Measurements from ENCODE around the gene CLHC1. TPM values are rescaled to one million over a fixed set of nuclear protein-coding genes. Genes with fewer than 3 reads are reported as not detected.
"Not testable (repeated sequence)": the region's sequence is repeated elsewhere in the genome, so short reads cannot be mapped to it uniquely, and the experiment has no call there.

CLHC1 gene
- total and polyA plus RNA-seq, 2 donors (not counting 3 experiments of a cell fraction or from before 2014, with no cell fraction given) = 2.4 to 12.3 TPM

DNA sequence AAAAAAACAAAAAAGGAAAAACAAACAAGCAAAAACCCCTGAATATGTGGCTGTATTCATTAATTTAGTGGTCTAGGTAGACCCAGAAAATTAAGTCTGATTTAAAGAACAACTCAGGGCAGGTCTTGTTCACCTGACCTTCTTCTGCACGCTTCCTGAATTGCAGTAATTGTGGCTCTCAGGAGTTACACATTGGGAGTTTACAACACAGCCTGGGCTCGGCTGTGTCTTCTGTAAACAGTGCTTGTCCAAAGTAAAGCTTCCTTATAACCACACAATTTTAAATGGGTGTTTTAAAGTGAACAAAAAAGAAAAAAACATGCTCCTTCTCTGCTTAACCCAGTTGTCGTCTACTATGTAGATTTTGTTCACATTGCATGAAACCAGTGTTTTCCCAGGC, 45.2 kb upstream of the CLHC1 start:
- Histone ChIP-seq H3K4me2 (ENCODE audit: insufficient read depth, low read length) (no peak overlapping the region), H2AFZ (ENCODE audit: low read depth, low read length) (no peak overlapping the region), H3K27ac (ENCODE audit: insufficient read depth, low read depth, low read length) (no peak overlapping the region), H4K20me1 (replicated peaks; ENCODE audit: control insufficient read depth, extremely low read depth, insufficient read depth, low read length) (no peaks in the 10 kb centered on the region), H3K36me3 (ENCODE audit: control insufficient read depth in 2 of 2, extremely low read depth in 1 of 2, insufficient read depth in 2 of 2, low read length in 2 of 2) (no peaks in the 10 kb centered on the region), H3K4me1 (ENCODE audit: control insufficient read depth, extremely low read depth, insufficient read depth, low read length) (no peaks in the 10 kb centered on the region), H3K27me3 (ENCODE audit: control insufficient read depth in 2 of 2, insufficient read depth in 2 of 2, low read length in 2 of 2) (no peaks in the 10 kb centered on the region), H3K9me1 (replicated peaks; ENCODE audit: control insufficient read depth, extremely low read depth, insufficient read depth, low read length) (no peaks in the 10 kb centered on the region), H3K9ac (replicated peaks; ENCODE audit: extremely low read depth, insufficient read depth, low read length) (no peak overlapping the region), H3K79me2 (ENCODE audit: control insufficient read depth, insufficient read depth, low read length) (no peaks in the 10 kb centered on the region), H3K4me3 (replicated peaks in 1 of 3; ENCODE audit: insufficient read depth in 1 of 3, low read depth in 1 of 3, low read length in 3 of 3) (no peak overlapping the region), H3K9me3 (replicated peaks; ENCODE audit: control insufficient read depth, insufficient read depth, low read length) (no peaks in the 10 kb centered on the region)
- TF ChIP-seq GATA2 (IDR thresholded peaks at IDR 0.05; ENCODE audit: insufficient read depth, insufficient read length, low read depth, low read length) (no peak), FOS (IDR thresholded peaks at IDR 0.05; ENCODE audit: borderline replicate concordance, insufficient read depth, low read length) (no peak), MYC (IDR thresholded peaks at IDR 0.05; ENCODE audit: low read depth, low read length) (no peak), POLR2AphosphoS5 (IDR thresholded peaks at IDR 0.05; ENCODE audit: insufficient read depth, low read depth, low read length) (no peak), POLR2A (IDR thresholded peaks at IDR 0.05; ENCODE audit: low read depth, low read length) (no peak), JUN (IDR thresholded peaks at IDR 0.05; ENCODE audit: borderline replicate concordance, insufficient read depth, insufficient read length, low read depth) (no peak), EZH2 (IDR thresholded peaks at IDR 0.05; ENCODE audit: borderline replicate concordance, low read depth, low read length, severe bottlenecking) (no peak)
- TF ChIP-seq, protein P1, sequence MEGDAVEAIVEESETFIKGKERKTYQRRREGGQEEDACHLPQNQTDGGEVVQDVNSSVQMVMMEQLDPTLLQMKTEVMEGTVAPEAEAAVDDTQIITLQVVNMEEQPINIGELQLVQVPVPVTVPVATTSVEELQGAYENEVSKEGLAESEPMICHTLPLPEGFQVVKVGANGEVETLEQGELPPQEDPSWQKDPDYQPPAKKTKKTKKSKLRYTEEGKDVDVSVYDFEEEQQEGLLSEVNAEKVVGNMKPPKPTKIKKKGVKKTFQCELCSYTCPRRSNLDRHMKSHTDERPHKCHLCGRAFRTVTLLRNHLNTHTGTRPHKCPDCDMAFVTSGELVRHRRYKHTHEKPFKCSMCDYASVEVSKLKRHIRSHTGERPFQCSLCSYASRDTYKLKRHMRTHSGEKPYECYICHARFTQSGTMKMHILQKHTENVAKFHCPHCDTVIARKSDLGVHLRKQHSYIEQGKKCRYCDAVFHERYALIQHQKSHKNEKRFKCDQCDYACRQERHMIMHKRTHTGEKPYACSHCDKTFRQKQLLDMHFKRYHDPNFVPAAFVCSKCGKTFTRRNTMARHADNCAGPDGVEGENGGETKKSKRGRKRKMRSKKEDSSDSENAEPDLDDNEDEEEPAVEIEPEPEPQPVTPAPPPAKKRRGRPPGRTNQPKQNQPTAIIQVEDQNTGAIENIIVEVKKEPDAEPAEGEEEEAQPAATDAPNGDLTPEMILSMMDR (IDR thresholded peaks at IDR 0.05; ENCODE audit: extremely low read depth in 1 of 2, insufficient read depth in 1 of 2, low read depth in 1 of 2, low read length in 2 of 2) = no peak
- TF ChIP-seq, protein P2, sequence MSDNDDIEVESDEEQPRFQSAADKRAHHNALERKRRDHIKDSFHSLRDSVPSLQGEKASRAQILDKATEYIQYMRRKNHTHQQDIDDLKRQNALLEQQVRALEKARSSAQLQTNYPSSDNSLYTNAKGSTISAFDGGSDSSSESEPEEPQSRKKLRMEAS (IDR thresholded peaks at IDR 0.05; ENCODE audit: insufficient read depth, insufficient read length) = no peak
- dilution Hi-C loops (cut with MboI; ENCODE audit: extremely low pct_ligation_motif_present, low sequenced_read_pairs) (no loop called here), intact Hi-C loops (cut with micrococcal nuclease) (no loop called here)
- no TSS peak for BruUV-seq (replicated peaks)
- DNase-seq (ENCODE audit: low read depth, low spot score) (no peak), FAIRE-seq (no peak)
- ChIA-PET POLR2A (no interaction called here), CTCF (interaction anchor here (0.7 kb wide), 1 partner anchor 234 kb away, joined by 3 read pairs; no protein-coding TSS in a partner anchor)

DNA sequence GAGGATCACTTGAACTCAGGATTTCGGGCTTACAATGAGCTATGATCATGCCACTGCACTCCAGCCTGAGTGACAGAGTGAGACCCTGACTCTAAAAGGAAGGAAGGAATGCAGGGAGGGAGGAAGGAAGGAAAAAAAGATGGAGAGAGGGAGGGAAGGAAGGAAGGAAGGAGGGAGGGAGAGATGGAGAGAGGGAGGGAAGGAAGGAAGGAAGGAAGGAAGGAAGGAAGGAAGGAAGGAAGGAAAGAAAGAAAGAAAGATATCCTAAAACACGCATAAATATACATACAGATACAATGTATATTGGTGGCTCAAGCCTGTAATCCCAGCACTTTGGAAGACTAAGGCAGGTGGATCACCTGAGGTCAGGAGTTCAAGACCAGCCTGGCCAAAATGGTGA, 42.3 kb upstream of the CLHC1 start:
- H3K79me2 ChIP-seq (ENCODE audit: control insufficient read depth, insufficient read depth, low read length); intact Hi-C loops (cut with micrococcal nuclease); H3K9me3 ChIP-seq (replicated peaks; ENCODE audit: control insufficient read depth, insufficient read depth, low read length); POLR2A ChIA-PET; H3K4me2 ChIP-seq (ENCODE audit: insufficient read depth, low read length); H3K9ac ChIP-seq (replicated peaks; ENCODE audit: extremely low read depth, insufficient read depth, low read length); DNase-seq (ENCODE audit: low read depth, low spot score); H3K27ac ChIP-seq (ENCODE audit: insufficient read depth, low read depth, low read length); H3K9me1 ChIP-seq (replicated peaks; ENCODE audit: control insufficient read depth, extremely low read depth, insufficient read depth, low read length); H3K4me1 ChIP-seq (ENCODE audit: control insufficient read depth, extremely low read depth, insufficient read depth, low read length); H2AFZ ChIP-seq (ENCODE audit: low read depth, low read length); H3K4me3 ChIP-seq (replicated peaks in 1 of 3; ENCODE audit: insufficient read depth in 1 of 3, low read depth in 1 of 3, low read length in 3 of 3); H3K27me3 ChIP-seq (ENCODE audit: control insufficient read depth in 2 of 2, insufficient read depth in 2 of 2, low read length in 2 of 2); H3K36me3 ChIP-seq (ENCODE audit: control insufficient read depth in 2 of 2, extremely low read depth in 1 of 2, insufficient read depth in 2 of 2, low read length in 2 of 2); H4K20me1 ChIP-seq (replicated peaks; ENCODE audit: control insufficient read depth, extremely low read depth, insufficient read depth, low read length); FAIRE-seq; BruUV-seq (replicated peaks); CTCF ChIA-PET; dilution Hi-C loops (cut with MboI; ENCODE audit: extremely low pct_ligation_motif_present, low sequenced_read_pairs): not testable (repeated sequence)

Data from endothelial cell of umbilical vein (primary cell).